HepG2 (cell line): ENCODE results near the gene DLG4. TPM values are rescaled to one million over a fixed set of nuclear protein-coding genes. Genes with fewer than 3 reads are reported as not detected.

Experiments used
- CENPX ChIP-seq: sonication (generic); formaldehyde crosslinking; IDR thresholded peaks from 2 replicates; pipeline ENCODE4 v1.9.0; 2021; ENCODE audit warnings: mild to moderate bottlenecking, missing genetic modification reagents, moderate library complexity
- GABPB1 ChIP-seq: IDR thresholded peaks from 2 replicates; pipeline ENCODE4 v1.6.1; 2016; ENCODE audit warnings: mild to moderate bottlenecking, missing genetic modification reagents, moderate library complexity, missing compliant biosample characterization
- HES4 ChIP-seq: sonication (generic); formaldehyde crosslinking; IDR thresholded peaks from 2 replicates; pipeline ENCODE4 v1.9.0; 2021; ENCODE audit warnings: mild to moderate bottlenecking, missing genetic modification reagents, borderline replicate concordance
- HHEX ChIP-seq: IDR thresholded peaks from 2 replicates; pipeline ENCODE4 v1.6.1; 2016; ENCODE audit warnings: control low read depth
- KAT2B ChIP-seq: fragments of 150-350 bp; IDR thresholded peaks from 2 replicates; pipeline ENCODE4 v1.6.1; 2014; ENCODE audit warnings: low read depth, low read length, borderline replicate concordance
- NPAS2 ChIP-seq: sonication (generic); formaldehyde crosslinking; IDR thresholded peaks from 2 replicates; pipeline ENCODE4 v1.8.0; 2022; ENCODE audit warnings: mild to moderate bottlenecking, missing genetic modification reagents, borderline replicate concordance
- POLR2G ChIP-seq: fragments of 200-400 bp; formaldehyde crosslinking; IDR thresholded peaks from 2 replicates; pipeline ENCODE4 v1.6.1; 2018; ENCODE audit warnings: mild to moderate bottlenecking, low read depth, low read length, moderate library complexity
- RXRB ChIP-seq: IDR thresholded peaks from 2 replicates; pipeline ENCODE4 v1.6.1; 2016; ENCODE audit warnings: borderline replicate concordance, missing genetic modification reagents, missing compliant biosample characterization
- SALL2 ChIP-seq: sonication (generic); formaldehyde crosslinking; IDR thresholded peaks from 2 replicates; pipeline ENCODE4 v1.8.1; 2023; ENCODE audit warnings: mild to moderate bottlenecking, missing genetic modification reagents, inconsistent platforms
- SUZ12 ChIP-seq: fragments of 150-350 bp; IDR thresholded peaks from 2 replicates; pipeline ENCODE4 v1.6.1; 2014; ENCODE audit warnings: low read depth, low read length
- TFAP4 ChIP-seq: sonication (generic); IDR thresholded peaks from 2 replicates; pipeline ENCODE4 v1.6.1; 2016; ENCODE audit warnings: low read depth, borderline replicate concordance
- ZBTB1 ChIP-seq: sonication (generic); formaldehyde crosslinking; IDR thresholded peaks from 2 replicates; pipeline ENCODE4 v1.4.0; 2020; ENCODE audit warnings: missing genetic modification reagents, borderline replicate concordance
- polyA plus RNA-seq, 8 experiments: library from polyadenylated mRNA; depleted of rRNA in 3 of 8; stranded (reverse) in 7 of 8; unstranded in 1 of 8; fragments of >200 nt; fragmentation: Illumina TruSeq in 4 of 8; extraction: Trizol in 4 of 8; gene quantifications; 2 replicates each; pipeline versions ENCODE4 v1.2.1 to v1.2.3, GENCODE V29; 2011 to 2016; ENCODE audit warnings: low read depth in 4 of 8, missing spikeins in 1 of 8, mixed read lengths in 1 of 8; ENCODE audit not compliant: insufficient read depth in 1 of 8
- total RNA-seq, 5 experiments: library from RNA; depleted of rRNA; stranded (reverse); fragments of >200 nt; fragmentation: Illumina TruSeq; extraction: Trizol; gene quantifications; 2 replicates each; pipeline ENCODE4 v1.2.3, GENCODE V29; 2016; ENCODE audit warnings: low read depth in 1 of 5
- TF ChIP-seq, protein P1 (sequence below): sonication (generic); formaldehyde crosslinking; IDR thresholded peaks from 2 replicates; pipeline ENCODE4 v1.4.0; 2020; ENCODE audit warnings: missing genetic modification reagents, mild to moderate bottlenecking, borderline replicate concordance
- TF ChIP-seq, protein P2 (sequence below): sonication (generic); formaldehyde crosslinking; IDR thresholded peaks from 2 replicates; pipeline ENCODE4 v1.4.0; 2020; ENCODE audit warnings: missing genetic modification reagents
- TF ChIP-seq, protein P3 (sequence below): sonication (generic); formaldehyde crosslinking; conservative IDR thresholded peaks from 2 replicates; pipeline ENCODE4 v1.4.0; 2020; ENCODE audit warnings: mild to moderate bottlenecking, missing genetic modification reagents, moderate library complexity
- TF ChIP-seq, protein P4 (sequence below): sonication (generic); formaldehyde crosslinking; IDR thresholded peaks from 2 replicates; pipeline ENCODE4 v1.4.0; 2020; ENCODE audit warnings: missing genetic modification reagents

Gene DLG4
- total and polyA plus RNA-seq, 2 of the 13 experiments (the other 11 are each of a cell fraction or from before 2014, with no cell fraction given), result 0.71 to 4.3 TPM

DNA sequence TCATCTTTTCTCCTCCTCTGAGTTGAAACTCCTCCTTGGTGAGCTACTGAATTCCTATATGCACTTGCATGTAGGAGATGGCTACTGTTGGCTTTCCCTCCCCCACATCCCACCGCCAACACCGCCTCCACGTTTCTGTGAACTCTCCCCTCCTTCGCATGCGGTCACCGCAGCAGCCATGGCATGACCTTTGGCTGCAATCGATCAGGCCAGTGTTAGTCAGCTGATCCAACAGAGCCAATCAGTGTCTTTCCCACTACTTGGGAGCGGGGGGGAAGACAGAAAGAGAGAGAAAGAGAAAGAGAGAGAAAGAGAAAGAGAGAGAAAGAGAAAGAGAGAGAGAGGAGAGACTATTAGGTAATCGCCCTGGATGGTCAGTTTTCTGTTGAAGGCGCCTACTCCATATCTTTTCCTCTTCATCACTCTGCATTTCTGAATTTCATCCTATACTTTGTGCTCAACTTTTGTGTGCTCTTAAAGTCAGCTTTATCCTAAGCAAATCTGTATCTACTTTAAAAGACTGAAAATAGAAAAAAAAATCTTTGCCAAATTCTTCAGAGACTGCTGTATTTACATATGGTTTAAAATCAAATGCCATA lies 63.2 kb downstream of the DLG4 start (continued):
- TF ChIP-seq RXRB (CRISPR knock-in tag) (peak; percentile 98), HHEX (CRISPR knock-in tag) (no peak), SALL2 (CRISPR knock-in tag) (no peak), NPAS2 (CRISPR knock-in tag) (no peak), GABPB1 (CRISPR knock-in tag) (peak; percentile 56), CENPX (CRISPR knock-in tag) (no peak), POLR2G (no peak), KAT2B (peak; percentile 65), TFAP4 (peak; percentile 70; the same call in 1 of the 2 replicates), HES4 (CRISPR knock-in tag) (peak; percentile 96), ZBTB1 (CRISPR knock-in tag) (no peak), SUZ12 (no peak)
- TF ChIP-seq, protein P1, sequence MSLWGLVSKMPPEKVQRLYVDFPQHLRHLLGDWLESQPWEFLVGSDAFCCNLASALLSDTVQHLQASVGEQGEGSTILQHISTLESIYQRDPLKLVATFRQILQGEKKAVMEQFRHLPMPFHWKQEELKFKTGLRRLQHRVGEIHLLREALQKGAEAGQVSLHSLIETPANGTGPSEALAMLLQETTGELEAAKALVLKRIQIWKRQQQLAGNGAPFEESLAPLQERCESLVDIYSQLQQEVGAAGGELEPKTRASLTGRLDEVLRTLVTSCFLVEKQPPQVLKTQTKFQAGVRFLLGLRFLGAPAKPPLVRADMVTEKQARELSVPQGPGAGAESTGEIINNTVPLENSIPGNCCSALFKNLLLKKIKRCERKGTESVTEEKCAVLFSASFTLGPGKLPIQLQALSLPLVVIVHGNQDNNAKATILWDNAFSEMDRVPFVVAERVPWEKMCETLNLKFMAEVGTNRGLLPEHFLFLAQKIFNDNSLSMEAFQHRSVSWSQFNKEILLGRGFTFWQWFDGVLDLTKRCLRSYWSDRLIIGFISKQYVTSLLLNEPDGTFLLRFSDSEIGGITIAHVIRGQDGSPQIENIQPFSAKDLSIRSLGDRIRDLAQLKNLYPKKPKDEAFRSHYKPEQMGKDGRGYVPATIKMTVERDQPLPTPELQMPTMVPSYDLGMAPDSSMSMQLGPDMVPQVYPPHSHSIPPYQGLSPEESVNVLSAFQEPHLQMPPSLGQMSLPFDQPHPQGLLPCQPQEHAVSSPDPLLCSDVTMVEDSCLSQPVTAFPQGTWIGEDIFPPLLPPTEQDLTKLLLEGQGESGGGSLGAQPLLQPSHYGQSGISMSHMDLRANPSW, result no peak
- TF ChIP-seq, protein P2, sequence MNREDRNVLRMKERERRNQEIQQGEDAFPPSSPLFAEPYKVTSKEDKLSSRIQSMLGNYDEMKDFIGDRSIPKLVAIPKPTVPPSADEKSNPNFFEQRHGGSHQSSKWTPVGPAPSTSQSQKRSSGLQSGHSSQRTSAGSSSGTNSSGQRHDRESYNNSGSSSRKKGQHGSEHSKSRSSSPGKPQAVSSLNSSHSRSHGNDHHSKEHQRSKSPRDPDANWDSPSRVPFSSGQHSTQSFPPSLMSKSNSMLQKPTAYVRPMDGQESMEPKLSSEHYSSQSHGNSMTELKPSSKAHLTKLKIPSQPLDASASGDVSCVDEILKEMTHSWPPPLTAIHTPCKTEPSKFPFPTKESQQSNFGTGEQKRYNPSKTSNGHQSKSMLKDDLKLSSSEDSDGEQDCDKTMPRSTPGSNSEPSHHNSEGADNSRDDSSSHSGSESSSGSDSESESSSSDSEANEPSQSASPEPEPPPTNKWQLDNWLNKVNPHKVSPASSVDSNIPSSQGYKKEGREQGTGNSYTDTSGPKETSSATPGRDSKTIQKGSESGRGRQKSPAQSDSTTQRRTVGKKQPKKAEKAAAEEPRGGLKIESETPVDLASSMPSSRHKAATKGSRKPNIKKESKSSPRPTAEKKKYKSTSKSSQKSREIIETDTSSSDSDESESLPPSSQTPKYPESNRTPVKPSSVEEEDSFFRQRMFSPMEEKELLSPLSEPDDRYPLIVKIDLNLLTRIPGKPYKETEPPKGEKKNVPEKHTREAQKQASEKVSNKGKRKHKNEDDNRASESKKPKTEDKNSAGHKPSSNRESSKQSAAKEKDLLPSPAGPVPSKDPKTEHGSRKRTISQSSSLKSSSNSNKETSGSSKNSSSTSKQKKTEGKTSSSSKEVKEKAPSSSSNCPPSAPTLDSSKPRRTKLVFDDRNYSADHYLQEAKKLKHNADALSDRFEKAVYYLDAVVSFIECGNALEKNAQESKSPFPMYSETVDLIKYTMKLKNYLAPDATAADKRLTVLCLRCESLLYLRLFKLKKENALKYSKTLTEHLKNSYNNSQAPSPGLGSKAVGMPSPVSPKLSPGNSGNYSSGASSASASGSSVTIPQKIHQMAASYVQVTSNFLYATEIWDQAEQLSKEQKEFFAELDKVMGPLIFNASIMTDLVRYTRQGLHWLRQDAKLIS (CRISPR knock-in tag), result no peak
- TF ChIP-seq, protein P3, sequence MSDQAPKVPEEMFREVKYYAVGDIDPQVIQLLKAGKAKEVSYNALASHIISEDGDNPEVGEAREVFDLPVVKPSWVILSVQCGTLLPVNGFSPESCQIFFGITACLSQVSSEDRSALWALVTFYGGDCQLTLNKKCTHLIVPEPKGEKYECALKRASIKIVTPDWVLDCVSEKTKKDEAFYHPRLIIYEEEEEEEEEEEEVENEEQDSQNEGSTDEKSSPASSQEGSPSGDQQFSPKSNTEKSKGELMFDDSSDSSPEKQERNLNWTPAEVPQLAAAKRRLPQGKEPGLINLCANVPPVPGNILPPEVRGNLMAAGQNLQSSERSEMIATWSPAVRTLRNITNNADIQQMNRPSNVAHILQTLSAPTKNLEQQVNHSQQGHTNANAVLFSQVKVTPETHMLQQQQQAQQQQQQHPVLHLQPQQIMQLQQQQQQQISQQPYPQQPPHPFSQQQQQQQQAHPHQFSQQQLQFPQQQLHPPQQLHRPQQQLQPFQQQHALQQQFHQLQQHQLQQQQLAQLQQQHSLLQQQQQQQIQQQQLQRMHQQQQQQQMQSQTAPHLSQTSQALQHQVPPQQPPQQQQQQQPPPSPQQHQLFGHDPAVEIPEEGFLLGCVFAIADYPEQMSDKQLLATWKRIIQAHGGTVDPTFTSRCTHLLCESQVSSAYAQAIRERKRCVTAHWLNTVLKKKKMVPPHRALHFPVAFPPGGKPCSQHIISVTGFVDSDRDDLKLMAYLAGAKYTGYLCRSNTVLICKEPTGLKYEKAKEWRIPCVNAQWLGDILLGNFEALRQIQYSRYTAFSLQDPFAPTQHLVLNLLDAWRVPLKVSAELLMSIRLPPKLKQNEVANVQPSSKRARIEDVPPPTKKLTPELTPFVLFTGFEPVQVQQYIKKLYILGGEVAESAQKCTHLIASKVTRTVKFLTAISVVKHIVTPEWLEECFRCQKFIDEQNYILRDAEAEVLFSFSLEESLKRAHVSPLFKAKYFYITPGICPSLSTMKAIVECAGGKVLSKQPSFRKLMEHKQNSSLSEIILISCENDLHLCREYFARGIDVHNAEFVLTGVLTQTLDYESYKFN (CRISPR knock-in tag), result peak; percentile 95
- TF ChIP-seq, protein P4, sequence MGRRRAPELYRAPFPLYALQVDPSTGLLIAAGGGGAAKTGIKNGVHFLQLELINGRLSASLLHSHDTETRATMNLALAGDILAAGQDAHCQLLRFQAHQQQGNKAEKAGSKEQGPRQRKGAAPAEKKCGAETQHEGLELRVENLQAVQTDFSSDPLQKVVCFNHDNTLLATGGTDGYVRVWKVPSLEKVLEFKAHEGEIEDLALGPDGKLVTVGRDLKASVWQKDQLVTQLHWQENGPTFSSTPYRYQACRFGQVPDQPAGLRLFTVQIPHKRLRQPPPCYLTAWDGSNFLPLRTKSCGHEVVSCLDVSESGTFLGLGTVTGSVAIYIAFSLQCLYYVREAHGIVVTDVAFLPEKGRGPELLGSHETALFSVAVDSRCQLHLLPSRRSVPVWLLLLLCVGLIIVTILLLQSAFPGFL (CRISPR knock-in tag), result no peak
